GM21390 (cell line): ENCODE data around the gene MAP2K7.
"Not testable (repeated sequence)": the region's sequence is repeated elsewhere in the genome, so short reads cannot be mapped to it uniquely, and the experiment has no call there.

Source experiments
- ATAC-seq: cut with Tn5 transposase; IDR thresholded peaks from one replicate; pipeline ENCODE4 v1.9.1; 2021; ENCODE audit not compliant: unreplicated experiment

Gene MAP2K7

DNA sequence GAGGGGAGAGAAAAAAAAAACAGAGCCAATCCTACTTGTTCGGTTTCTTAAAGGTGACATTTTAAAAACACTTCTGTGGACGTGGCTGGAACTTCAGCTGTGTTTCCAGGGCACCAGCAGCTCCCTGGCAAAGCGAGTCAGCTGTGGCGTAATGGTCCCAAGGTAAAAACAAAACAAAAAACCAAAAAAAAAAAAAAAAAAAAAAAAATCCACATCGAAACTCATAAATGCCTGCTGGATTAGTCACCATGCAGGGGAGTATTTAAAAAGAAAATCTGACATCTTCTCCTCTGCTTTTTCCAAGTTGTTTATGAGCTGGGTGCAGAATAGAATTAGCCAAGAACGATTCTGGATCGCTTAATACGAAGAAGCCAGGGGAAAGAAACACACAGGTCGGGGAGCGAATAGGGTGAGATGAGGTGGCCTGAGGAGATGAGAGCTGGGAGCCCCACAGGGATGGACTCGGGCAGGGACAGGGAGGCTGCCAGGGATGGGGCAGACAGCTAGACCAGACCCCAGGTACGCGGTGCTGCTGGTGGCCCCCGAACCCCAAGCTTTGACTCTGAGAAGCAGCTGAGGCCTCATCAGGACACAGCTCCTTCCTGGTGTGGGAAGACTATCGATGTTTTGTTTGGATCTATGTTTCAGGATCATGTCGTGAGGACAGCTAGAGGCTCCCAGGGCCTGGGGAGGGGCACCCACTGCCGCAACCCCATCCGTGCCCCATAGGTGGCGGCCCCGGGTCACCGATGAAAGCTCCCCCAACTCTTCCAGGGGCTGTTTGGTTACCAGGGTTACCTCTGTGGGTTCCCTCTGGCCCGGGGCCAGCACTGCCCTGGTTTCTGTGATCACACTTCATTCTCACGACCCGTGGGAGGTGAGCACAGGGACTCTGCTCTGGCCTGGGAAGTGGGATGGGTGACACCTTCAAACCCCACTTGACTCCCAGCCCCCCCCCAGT, 25.3 kb downstream of the MAP2K7 start:
- no peak for ATAC-seq

- ATAC-seq = not testable (repeated sequence)
These were observed 26.4 kb downstream of the MAP2K7 start for GRCh38 chr19:7930030-7930429.

DNA sequence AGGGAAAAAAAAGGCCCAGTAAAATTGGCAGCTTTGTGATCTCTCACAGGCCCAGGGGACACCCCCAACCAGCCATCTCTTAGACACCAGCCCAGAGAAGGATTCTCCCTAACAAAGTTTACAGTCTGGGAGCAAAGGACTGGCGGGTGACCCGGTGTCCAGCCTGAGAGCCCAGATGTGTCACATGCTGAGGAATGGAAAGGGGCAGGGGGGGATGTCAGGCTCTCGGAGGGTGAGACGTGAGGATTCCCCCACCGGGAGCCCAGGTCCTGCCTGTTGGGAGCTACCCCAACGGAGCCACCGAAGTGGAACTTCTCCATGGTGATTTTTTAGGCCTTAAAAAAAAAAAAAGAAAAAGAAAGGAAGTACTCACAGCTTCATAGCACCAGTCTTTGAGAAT, 27.1 kb downstream of the MAP2K7 start:
- no peak for ATAC-seq

GRCh38 chr19:7931221-7932061, 27.8 kb downstream of the MAP2K7 start:
- ATAC-seq = no peak

GRCh38 chr19:7932276-7932929, 28.7 kb downstream of the MAP2K7 start:
- no peak for ATAC-seq

DNA sequence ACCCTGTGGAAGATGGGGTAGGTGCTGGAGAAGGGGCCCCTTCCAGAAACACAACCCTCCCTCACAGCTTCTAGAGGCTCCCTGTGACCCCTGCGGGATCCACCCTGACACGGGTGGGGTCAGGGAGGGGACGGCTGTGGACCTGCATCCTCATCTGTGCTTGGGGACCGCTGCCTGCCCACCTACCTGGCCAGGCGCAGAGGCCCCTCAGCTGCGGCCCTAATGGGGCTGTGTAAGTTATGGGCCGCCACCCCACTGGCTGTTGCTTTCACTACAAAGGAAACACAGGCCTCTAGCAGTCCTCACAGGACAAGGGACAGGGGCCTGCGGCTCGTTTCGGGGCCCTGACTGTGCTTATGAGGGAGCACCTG, 29.2 kb downstream of the MAP2K7 start:
- ATAC-seq = no peak

- ATAC-seq = no peak
These were observed 29.7 kb downstream of the MAP2K7 start for GRCh38 chr19:7933411-7933810.

GRCh38 chr19:7933828-7934725, 30.4 kb downstream of the MAP2K7 start:
- no peak for ATAC-seq

DNA sequence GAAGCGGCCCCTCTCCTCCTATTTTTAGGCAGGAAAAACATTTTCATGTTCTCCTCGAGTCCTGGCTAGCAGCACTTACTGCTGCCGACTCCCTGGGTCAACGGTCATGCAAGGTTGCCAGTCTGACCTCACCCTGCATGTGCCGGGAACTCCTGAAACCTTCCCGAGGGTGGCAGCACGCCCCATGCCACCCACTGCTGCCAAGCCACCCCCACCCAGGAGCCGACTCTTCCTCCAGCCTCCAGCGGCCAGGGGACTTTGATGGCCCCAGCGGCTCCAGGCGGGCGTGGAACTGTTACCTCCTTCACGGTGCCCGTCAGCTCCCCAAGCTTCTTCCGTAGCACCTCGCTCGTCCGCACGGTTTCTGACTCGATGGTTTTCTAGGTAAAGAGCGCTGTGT, 31.1 kb downstream of the MAP2K7 start:
- ATAC-seq = no peak

- no peak for ATAC-seq
These were observed 37.2 kb downstream of the MAP2K7 start for GRCh38 chr19:7940841-7941240.

DNA sequence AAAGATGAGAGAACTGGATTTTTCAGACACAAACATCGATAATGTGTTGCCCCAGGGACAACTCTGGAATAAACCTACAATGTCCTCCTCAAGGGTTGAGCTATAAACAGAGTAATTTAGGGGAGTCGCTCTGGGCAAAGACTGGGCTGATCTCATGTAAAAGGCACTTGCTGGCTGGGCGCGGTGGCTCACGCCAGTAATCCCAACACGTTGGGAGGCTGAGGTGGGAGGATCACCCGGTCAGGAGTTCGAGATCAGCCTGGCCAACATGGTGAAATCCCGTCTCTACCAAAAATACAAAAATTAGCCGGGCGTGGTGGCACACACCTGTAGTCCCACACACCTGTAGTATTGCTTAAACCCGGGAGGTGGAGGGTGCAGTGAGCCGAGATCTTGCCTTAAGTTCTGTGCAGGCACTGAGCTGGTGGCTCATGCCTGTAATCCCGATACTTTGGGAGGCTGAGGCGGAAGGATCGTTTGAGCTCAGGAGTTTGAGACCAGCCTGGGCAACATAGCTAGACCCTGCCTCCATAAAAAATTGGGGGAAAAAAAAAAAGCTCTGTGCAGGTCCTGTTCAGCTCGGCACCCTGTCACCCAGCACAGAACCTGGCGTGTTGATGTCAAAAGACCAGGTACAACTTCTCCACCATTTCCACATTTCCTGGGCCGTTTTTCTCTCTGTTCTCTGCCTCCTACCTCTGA, 38.4 kb downstream of the MAP2K7 start:
- ATAC-seq = no peak

- no peak for ATAC-seq
These were observed 39.3 kb downstream of the MAP2K7 start for GRCh38 chr19:7942981-7943443.

GRCh38 chr19:7943444-7944176, 39.9 kb downstream of the MAP2K7 start, which contains the start of gene TIMM44:
TIMM44 (minus strand) TSS chr19:7943666; CDS start chr19:7943651, 15 bp downstream.
- ATAC-seq = peak; percentile 90

DNA sequence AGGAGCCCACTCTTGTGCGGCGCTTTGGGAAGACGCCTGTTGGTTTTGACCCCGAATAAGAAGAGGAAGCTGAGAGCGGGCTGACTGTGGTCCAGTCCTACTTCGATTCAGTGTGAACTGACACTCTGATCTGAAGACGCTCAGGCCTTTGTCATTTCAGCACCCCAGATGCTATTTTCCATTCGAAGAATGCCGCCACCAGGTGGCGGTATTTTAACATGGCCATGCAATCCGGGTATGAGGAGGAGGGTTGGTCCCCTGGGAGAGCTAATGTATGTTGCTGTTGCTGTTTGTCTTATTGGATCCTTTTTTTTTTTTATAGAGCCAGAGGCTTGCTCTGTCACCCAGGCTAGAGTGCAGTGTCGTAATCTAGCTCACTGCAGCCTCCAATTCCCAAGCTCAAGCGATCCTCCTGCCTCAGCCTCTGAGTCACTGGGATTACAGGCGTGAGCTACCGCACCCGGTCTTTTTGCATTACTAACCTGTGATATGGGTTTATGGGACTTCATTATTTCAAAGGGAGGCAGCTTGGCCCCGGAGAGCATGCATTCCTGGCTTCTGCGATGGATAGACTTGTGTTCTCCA, 40.6 kb downstream of the MAP2K7 start:
- peak; percentile 17 for ATAC-seq

DNA sequence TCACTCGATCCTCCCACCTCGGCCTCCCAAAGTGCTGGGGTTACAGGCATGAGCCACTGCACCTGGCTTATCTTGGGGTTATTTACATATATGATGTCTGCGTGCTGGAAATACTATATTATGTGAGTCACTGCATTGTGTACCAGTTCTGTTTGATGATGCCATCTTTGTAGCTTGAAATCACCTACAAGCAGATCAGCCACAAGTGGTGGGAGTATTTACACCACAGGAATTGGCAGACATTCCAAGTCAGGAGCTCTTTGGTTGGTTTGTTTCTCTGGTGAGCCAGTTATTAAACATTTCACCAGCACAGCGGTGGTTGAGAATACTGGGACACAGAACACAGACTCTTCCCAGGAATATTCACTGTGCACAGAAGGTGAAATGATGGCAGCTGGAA, 44.3 kb downstream of the MAP2K7 start:
- ATAC-seq = no peak

- ATAC-seq = no peak
These were observed 49.4 kb downstream of the MAP2K7 start for GRCh38 chr19:7953060-7953459.

GRCh38 chr19:7953576-7953975, 49.9 kb downstream of the MAP2K7 start:
- no peak for ATAC-seq

GRCh38 chr19:7955696-7956095, 52.0 kb downstream of the MAP2K7 start:
- no peak for ATAC-seq
